Stimulated activated CD4-positive, alpha-beta T cell treated with anti-CD3 and anti-CD28 coated beads, Interleukin-4, amount 100 ng/mL, for 4 hours (primary cell): ENCODE results near the gene C11orf21.
"Not testable (repeated sequence)": the region's sequence is repeated elsewhere in the genome, so short reads cannot be mapped to it uniquely, and the experiment has no call there.

Source experiments
- DNase-seq, 2 experiments: peaks; one replicate each; pipeline ENCODE4 v3.0.0-alpha.2; 2020

The C11orf21 gene

DNA sequence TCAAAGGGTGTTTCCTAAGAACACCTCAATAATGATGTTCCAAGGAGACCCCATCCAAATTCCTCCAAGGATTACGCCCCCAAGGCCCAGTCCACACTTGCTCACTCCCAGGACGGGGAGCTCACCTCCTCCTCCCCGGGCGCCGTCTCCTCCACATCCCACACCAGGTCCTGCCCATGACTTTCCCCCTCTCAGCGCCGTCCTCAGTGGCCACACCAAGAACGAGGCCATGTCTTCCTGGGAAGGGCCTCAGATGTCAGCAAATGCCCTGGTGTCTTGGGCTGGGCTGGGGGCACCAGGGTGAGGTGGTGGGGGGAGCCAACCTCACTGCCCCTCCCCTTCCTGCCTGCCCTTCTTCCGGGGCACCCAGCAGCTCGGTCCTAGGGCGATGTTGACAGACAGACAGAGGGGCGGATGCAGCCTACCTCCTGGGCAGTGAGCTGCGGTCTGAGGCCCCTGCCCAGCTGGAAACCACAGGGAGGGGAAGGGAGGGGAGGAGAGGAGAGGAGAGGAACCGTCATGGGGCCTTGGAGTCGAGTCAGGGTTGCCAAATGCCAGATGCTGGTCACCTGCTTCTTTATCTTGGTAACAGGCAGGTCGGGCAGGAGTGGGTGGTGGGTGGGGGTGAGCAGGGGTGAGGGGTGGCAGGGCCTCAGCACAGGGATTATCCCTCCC is at the start of gene C11orf21, which contains the start of gene TSPAN32:
TSS of gene C11orf21 (minus strand) at position 288 of the 675 bp plus-strand sequence. CDS start at position 178, 110 bp downstream.
TSS of gene TSPAN32 (plus strand) at position 383 of the 675 bp plus-strand sequence. CDS start at position 520, 137 bp downstream.
- DNase-seq: peak; percentile 37 to 43

DNA sequence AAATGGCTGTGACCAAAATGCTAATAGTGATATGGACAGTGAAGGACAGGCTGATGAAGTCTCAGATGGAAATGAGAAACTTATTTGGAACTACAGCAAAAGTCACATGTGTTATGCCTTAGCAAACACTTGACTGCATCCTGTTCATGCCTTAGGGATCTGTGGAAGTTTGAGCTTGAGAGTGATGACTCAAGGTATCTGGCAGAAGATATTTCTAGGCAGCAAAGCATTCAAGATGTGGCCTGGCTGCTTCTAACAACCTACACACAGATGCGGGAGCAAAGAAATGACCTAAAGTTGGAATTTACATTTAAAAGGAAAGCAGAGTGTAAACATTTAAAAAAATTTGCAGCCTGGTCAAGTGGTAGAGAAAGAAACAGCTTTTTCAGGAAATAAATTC is 47.3 kb upstream of the C11orf21 start:
- DNase-seq: no peak

DNA sequence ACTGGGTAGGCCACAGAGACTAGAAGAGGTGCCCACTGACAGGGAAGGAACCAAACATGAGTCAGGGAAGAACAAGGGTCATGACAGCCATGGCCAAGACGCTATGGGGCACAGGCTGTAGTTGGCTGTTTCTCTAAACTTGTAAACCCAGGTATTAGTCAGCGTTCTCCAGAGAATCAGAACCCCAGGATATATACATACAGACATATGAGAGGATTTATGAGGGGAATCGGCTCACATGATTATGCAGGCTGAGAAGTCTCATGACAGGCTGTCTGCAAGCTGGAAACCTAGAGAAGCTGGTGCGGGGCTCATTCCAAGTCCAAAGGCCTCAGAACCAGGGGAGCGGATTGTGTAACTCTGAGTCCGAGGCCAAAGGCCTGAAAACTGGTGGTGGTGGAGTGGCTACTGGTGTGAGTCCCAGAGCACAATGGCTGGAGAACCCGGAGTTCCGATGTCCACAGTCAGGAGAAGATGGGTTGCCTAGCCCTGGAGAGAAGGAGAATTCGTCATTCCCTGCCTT is 45.7 kb upstream of the C11orf21 start:
- no peak for DNase-seq

DNA sequence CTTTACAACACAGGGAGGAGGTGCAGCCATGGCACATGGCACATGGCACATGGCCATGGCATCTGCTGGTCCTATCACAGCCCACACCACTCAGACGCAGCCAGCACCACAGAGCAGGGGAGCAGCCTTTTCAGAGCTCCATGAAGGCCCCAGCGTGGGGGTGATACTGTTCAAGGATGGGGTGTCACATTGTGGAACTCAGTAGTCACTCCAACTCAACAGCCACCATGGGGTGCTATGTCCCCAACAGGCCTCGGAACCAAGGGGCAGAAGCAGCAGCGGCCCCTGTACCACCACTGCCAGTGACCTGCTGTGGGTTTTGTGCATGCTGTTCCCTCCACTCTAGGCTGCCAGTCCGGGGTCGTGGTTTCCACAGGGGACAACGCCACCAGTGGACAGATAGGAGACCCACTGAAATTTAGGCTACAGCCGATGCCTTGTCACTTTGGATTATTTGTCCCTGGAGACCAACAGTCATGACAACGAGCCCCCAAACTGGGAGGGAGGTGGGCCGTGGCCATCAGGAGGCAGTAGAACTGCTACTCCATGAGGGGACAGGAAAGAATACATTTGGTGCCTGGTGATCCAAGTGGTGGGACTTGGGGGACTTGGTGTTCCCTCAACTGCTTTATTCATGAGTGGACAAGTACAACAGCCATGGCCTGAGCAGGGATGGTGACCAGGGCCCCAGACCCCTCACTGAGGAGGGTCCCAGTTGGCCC is 45.0 kb upstream of the C11orf21 start:
- DNase-seq: no peak

DNA sequence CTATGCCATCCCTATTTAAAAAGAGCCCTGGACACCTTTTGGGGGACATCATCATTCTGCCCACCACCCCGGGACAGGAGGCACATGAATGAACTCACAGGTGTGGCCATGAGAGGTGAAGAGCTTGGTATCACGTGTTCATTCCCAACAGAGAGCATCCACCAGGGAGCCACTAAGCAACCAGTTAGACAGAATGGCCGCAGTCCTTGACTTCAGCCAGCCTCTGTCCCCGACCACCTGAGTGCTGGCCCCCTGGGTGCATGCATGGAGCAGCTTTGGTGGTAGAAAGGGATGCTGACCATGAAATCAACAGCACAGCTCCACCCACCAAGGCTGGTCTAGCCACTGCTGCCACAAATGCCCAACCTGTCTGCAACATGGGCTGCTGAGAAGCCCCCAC is 44.3 kb upstream of the C11orf21 start:
- DNase-seq: no peak

DNA sequence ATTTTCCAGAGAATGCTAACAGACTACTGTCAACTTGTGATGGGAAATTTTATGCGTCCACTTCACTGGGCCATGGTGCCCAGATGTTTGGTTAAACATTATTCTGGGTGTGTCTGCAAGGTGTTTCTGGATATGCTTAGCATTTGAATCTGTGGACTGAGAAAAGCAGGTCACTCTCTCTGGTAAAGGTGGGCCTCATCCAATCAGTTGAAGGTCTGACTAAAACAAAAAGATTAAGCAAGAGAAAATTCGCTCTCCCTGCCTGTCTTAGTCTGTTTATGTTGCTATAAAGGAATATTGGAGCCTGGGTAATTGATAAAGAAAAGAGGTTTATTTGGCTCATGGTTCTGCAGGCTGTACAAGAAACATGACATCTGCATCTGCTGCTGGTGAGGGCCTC is 43.3 kb upstream of the C11orf21 start:
- no peak for DNase-seq

DNA sequence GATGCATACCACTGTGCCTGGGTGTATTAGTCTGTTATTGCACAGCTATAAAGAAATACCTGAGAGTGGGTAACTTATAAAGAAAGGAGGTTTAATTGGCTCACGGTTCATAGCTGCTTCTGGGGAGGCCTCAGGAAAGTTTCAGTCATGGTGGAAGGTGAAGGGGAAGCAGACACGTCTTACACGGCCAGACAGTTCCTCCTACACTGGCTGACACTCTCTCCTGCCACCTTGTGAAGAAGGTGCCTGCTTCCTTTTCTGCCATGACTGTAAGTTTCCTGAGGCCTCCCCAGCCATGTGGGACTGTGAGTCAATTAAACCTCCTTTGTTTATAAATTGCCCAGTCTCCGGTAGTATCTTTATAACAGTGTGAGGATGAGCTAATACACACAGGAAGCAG is 41.8 kb upstream of the C11orf21 start:
- no peak for DNase-seq

DNA sequence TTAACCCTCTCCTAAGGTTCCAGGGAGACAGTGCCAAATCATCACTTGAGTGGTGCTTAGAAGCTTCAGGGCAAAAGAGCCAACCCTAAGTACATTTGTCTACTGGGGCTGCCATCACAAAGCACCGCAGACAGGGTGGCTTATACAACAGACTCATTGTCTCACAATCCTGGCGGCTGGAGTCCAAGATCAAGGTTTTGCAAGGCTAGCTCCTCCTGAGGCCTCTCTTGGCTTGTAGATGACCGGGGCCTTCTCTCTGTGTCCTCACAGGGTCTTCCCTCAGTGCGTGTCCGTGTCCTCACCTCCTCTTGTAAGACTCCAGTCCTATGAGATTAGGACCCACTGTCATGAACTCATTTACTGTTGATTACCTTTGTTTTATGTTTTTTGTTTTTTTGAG is 41.3 kb upstream of the C11orf21 start:
- no peak for DNase-seq

DNA sequence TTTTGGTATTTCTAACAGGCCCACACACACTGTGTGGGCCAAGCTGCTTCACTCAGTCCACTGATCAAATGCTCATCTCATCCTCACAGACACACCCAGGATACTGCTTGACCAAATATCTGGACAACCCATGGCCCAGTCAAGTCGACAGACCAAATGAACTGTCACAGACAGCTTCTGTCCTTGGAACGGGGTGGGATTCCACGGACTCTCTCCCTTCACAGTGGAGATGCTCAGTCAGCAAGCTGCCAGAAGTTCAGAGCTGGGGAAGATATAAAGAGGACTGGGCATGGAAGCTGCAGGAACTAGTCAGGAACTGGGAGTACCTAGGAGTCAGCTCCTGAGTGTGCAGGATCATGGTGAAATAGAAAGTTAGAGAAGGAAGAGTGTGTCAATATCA is 40.8 kb upstream of the C11orf21 start:
- DNase-seq: no peak

DNA sequence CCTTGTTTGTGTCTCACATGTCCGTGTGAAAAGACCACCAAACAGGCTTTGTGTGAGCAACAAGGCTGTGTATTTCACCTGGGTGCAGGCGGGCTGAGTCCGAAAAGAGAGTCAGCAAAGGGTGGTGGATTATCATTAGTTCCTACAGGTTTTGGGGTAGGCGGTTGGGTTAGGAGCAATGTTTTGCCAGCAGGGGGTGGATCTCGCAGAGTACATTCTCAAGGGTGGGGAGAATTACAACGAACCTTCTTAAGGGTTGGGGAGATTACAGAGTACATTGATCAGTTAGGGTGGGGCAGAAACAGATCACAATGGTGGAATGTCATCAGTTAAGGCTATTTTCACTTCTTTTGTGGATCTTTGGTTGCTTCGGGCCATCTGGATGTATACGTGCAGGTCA is 37.0 kb upstream of the C11orf21 start:
- not testable (repeated sequence) for DNase-seq

DNA sequence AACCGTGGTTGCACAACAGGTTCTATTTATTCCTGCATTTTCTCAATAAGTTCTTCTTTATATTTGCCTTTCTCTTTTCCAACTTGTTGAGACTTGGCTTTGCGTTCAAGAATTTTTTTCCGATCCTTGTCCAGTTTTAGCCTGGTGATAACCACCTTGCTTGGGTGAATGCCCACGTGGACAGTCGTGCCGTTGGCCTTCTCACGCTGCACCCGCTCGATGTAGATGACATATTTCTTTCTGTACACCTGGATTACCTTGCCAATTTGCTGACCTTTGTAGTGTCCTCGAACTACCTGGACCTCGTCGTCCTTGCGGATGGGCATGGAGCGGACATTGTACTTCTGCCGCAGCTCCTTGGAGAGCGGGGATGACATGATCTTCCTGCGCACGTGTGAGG is 33.6 kb upstream of the C11orf21 start:
- not testable (repeated sequence) for DNase-seq

DNA sequence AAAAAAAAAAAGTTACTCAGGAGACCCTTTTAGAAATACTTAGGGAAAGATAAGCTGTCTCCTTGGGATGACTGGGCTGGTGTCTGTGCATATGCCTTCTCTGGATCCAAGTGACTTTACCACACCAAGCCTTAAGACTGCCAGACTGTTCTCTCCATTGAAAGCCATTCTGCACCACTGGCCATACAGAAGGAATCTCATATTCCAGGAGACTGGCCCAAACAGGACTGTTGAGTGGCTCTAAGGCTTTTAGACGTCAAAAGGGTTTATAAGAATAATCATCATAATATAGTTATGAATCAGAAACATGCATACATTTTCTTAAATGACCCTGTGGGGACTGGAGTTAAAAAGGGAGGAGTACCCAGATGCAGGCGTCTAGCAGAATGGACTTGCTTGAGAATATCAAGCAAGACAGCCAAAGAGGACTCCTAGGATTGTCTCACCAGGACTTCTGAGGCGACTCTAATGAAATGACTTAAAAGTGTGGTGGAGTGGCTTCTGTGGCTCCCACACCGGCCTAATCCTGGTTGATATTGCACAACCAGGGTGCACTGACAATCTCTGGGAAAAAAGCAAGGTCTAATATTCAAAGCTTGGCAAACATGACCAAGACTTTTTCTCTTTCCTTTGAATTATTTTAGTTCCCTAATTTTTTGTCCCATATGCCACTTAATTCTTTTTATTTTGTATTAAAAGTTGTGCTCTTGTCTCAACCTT is 31.9 kb upstream of the C11orf21 start:
- DNase-seq: not testable (repeated sequence)

DNA sequence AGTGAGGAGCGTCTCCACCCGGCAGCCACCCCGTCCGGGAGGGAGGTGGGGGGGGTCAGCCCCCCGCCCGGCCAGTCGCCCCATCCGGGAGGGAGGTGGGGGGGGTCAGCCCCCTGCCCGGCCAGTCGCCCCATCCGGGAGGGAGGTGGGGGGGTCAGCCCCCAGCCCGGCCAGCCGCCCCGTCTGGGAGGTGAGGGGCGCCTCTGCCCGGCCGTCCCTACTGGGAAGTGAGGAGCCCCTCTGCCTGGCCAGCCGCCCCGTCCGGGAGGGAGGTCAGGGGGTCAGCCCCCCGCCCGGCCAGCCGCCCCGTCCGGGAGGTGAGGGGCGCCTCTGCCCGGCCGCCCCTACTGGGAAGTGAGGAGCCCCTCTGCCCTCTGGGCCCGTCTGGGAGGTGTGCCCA is 30.9 kb upstream of the C11orf21 start:
- not testable (repeated sequence) for DNase-seq

DNA sequence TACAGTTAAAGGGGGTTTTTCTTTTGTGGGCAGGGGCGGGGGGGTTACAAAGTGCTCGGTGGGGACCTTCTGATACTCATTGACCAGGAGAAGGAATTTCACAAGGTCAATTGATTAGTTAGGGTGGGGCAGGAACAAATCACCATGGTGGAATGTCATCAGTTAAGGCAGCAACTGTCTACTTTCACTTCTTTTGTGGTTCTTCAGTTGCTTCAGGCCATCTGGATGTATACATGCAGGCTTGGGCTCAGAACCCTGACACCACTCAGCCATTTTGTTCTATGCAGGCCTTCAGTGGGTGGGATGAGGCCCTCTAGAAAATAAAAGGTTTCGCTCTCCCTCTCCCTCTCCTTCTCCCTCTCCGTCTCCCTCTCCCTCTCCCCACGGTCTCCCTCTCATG is 29.7 kb upstream of the C11orf21 start:
- no peak for DNase-seq

DNA sequence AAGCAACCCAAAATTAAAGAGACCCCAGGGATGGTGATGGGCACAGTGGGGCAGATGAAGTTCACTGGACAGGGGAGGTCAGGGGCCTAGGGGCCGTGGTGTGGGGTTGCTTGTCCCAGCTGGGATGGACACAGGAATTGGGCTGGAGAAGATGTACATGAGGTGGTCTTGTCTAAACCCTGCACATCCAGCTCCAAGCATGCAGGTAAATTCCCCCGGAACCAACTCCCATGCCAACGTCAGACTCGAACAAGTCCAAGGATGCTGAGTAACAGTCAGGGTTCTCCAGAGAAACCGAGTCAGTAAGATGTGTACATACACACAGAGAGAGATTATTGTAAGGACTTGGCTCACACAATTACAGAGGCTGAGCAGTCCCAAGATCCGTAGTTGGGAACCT is 29.0 kb upstream of the C11orf21 start:
- no peak for DNase-seq

DNA sequence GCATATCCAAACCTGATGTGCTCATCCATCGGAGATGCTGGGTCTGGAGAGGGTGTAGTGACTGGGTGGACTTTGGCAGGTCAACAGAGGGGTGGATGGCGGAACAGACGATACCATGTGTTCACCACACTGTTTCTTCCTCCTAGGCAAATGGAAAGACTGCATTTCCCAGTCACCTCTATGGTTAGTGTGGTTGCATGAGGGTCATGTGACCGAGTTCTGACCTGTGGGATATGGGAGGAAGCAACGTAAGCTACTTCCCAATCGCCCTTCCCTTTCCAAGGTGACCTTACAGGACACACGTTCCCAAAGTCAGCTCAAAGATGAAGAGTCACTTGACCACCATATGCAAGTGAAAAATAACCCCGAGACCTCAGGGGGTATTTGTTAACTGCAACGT is 27.8 kb upstream of the C11orf21 start:
- DNase-seq: no peak

DNA sequence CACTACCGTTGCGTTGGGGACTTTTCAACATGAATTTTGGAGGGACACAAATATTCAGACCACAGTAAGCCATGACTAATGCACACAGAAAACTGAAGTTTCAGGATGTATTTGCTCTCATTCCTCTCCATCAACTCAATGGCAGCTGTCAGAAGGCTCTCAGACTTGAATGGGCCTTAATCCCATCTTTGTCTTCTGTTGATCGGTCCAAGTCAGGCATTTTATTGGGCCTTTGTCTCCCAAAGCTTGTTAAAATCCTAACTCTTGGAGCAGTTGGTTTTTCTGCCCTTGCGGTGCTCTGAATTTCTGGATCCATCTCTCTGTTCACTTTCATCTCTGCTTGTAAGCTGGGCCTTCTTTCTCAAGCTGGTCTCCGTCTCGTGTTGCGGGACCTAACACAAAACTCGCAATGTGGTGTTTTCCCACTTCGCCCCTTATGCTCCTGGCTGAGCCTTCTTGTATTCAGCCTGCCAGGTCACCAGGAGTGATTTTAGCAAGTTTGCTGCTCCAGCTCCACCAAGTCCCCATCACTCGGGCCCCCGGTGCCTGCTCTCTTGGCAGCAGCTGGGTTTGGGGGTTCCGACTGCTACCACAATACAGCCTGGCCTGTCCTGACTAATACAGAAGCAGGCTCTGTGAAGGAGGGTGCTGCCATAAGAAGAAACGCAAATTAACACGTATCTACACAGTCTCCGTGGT is 27.1 kb upstream of the C11orf21 start:
- no peak for DNase-seq

DNA sequence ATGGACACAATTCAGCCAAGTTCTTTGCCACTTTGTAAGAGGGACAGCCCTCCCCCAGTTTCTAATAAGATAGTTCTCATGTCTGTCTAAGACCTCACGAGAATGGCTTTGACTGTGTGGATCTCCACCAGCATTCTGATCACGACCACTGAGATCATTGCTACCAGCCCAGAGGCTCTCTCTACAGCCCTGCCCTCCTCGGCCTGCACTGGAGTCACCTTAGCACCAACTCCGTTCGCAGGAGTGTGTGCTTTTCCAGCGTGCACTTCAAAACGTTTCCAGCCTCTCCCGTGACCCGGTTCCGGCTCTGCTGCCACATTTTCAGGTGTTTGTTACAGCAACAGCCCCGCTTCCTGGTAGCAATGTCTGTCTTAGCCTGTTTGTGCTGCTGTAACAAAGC is 26.3 kb upstream of the C11orf21 start:
- DNase-seq: no peak

DNA sequence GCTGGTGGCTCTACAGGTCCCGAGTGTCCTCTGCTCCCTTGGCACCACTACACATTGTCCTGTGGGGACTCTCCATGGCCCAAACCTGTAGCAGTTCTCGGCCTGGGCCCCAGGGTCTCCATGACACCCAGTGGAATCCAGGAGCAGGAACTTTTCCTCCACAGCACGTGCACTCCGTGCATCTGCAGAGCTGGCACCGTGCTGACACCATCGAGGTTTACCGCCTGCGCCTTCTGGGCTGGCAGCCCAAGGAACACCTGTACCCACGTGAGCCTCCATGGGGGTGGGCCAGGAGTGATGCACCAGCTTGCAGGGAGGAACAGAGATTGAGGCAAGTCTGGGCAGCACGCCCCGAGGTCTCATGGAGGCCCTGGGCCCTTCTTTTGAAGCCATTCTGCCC is 25.3 kb upstream of the C11orf21 start:
- no peak for DNase-seq

DNA sequence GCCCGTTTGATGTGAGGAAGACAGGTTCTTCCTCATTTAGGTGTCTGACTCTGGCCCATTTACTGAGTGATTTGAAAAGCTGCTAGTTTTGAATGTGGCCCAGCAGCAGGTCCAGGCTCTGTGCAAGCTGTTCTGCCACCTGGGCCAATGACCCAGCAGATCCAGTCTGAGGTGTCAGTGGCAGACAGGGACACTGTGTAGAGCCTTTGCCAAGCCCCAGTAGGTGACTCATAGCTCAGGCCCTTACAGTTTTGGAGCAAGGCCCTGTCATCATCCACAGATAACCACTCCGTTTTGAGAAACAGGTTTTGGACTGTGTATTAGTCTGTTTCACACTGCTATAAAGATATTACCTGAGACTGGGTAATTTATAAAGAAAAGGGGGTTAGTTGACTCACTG is 24.0 kb upstream of the C11orf21 start:
- no peak for DNase-seq

DNA sequence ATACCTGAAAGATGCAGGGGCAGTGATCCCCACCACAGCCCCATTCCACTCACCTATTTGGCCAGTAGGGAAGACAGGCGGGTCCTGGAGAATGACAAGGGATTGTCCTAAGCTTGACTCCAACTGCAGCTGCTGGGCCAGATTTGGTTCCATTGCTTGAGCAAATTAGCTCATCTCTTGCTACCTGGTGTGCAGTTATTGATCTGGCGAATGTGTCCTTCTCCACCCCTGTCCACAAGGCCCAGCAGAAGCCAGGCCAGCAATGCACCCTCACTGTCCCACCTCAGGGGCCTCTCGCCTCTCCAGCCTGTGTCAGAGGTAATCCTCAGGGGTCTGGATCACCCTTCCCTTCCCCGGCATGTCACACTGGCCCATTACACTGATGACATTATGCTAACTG is 23.4 kb upstream of the C11orf21 start:
- DNase-seq: no peak

DNA sequence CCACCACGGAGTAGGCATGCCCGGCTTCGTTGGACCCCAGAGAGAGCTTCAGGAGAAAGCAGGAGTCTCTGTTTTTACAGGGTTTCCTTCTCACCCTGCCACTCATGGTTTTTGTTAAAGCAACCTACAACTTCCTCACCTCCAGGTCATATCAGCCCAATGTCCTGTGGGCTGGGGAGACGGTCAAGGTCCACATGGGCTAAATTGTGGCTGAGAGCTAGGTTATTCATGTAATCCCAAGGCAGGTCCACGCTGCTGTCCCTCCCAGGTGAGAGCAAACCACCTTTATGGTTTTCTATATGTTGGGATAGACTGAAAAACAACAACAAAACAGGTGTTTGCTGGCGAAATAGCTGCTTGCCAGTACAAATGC is 19.6 kb upstream of the C11orf21 start:
- DNase-seq: no peak
